SK-MEL-5 (cell line): ENCODE results near the gene YARS1. TPM values are rescaled to one million over a fixed set of nuclear protein-coding genes. Genes with fewer than 3 reads are reported as not detected.

Experiments used
- DNase-seq: peaks from one replicate; pipeline ENCODE4 v3.0.0-alpha.2; 2016; ENCODE audit warnings: low read depth, low spot score
- in situ Hi-C: cut with HindIII; loops from 2 replicates; pipeline ENCODE4 v1.10.0; 2016; ENCODE audit warnings: low sequenced_read_pairs, high pct_unique_total_duplicates, low pct_unique_long_range_greater_than_20kb
- total RNA-seq: library from RNA; depleted of rRNA; stranded (reverse); fragments of >200 nt; shearing (Covaris generic); gene quantifications from 2 replicates; pipeline ENCODE4 v1.2.3, GENCODE V29; 2014

Gene YARS1
- total RNA-seq, 1 experiment from 2014 or later: 137 TPM

- in situ Hi-C loops: no loop called here
- DNase-seq: no peak
Measured at GRCh38 chr1:32770741-32771548, 46.2 kb downstream of the YARS1 start.

- in situ Hi-C loops: no loop called here
- no peak for DNase-seq
Measured at GRCh38 chr1:32770221-32770731, 46.9 kb downstream of the YARS1 start.

- in situ Hi-C loops: no loop called here
- DNase-seq: no peak
Measured at GRCh38 chr1:32769524-32770220, 47.5 kb downstream of the YARS1 start.

GRCh38 chr1:32768110-32768850 lies 48.9 kb downstream of the YARS1 start:
- in situ Hi-C loops: no loop called here
- no peak for DNase-seq

- no peak for DNase-seq
- in situ Hi-C loops: no loop called here
Measured at GRCh38 chr1:32767641-32768040, 49.5 kb downstream of the YARS1 start.

GRCh38 chr1:32767156-32767555 lies 50.0 kb downstream of the YARS1 start:
- in situ Hi-C loops: no loop called here
- DNase-seq: no peak

- no peak for DNase-seq
Measured at GRCh38 chr1:32766328-32766972, 50.7 kb downstream of the YARS1 start.

GRCh38 chr1:32765570-32766327 lies 51.4 kb downstream of the YARS1 start:
- in situ Hi-C loops: no loop called here
- DNase-seq: no peak

More at GRCh38 chr1:32766328-32766972, 50.7 kb downstream of the YARS1 start:
- in situ Hi-C loops: no loop called here

- DNase-seq: no peak
- in situ Hi-C loops: no loop called here
Measured at GRCh38 chr1:32764826-32765569, 52.2 kb downstream of the YARS1 start.

- in situ Hi-C loops: no loop called here
- DNase-seq: no peak
Measured at GRCh38 chr1:32763221-32763620, 53.9 kb downstream of the YARS1 start.

GRCh38 chr1:32761936-32762335 lies 55.2 kb downstream of the YARS1 start:
- in situ Hi-C loops: no loop called here
- no peak for DNase-seq

GRCh38 chr1:32761253-32761877 lies 55.8 kb downstream of the YARS1 start:
- DNase-seq: no peak
- in situ Hi-C loops: no loop called here

- in situ Hi-C loops: no loop called here
- DNase-seq: no peak
Measured at GRCh38 chr1:32759997-32760623, 57.0 kb downstream of the YARS1 start.

- DNase-seq: no peak
- in situ Hi-C loops: no loop called here
Measured at GRCh38 chr1:32759521-32759981, 57.6 kb downstream of the YARS1 start.

GRCh38 chr1:32758795-32759430 lies 58.2 kb downstream of the YARS1 start:
- no peak for DNase-seq
- in situ Hi-C loops: no loop called here
